GM23248 (cell line): ENCODE results near the gene SLC25A22.

ENCODE experiments used
- EZH2 ChIP-seq: fragments of 200-600 bp; sonication (generic); IDR thresholded peaks from 2 replicates; pipeline ENCODE4 v1.6.1; 2018; ENCODE audit warnings: antibody characterized with exemption, mild to moderate bottlenecking; ENCODE audit not compliant: insufficient read depth, poor library complexity, severe bottlenecking
- EZH2phosphoT487 ChIP-seq: fragments of 200-600 bp; sonication (generic); IDR thresholded peaks from 2 replicates; pipeline ENCODE4 v1.6.1; 2018; ENCODE audit warnings: antibody characterized with exemption, moderate library complexity, mild to moderate bottlenecking, low read depth; ENCODE audit not compliant: insufficient read depth

GRCh38 chr11:782264-783174 is 15.6 kb downstream of the SLC25A22 start:
- TF ChIP-seq EZH2 (no peak), EZH2phosphoT487 (no peak)
